HEK293T (cell line): ENCODE data around the gene FOXO1.

Experiments used
- FOXA1 ChIP-seq: fragments of 450-650 bp; IDR thresholded peaks from 2 replicates; pipeline ENCODE4 v1.6.1; 2016; ENCODE audit warnings: mild to moderate bottlenecking
- SP1 ChIP-seq: fragments of 450-650 bp; IDR thresholded peaks from 2 replicates; pipeline ENCODE4 v1.6.1; 2017

DNA sequence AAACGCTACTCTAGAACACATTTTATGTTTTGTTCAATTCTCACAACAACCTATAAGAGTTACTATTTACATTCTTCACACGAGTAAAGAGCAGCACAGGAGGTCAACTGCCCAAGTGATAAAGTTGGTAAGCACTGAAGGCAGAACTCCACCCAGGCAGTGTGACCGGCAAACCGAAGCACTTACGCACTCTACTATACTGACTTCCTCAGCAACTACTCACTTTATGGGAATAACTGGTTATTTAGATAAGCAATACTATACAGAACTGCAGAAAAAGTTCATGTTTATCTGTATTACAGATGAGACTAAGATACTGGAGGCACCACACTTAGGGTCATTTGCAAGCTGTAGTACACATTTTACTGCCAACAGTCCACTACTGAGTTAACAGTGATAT lies 28.8 kb downstream of the FOXO1 start:
- TF ChIP-seq SP1 (no peak), FOXA1 (no peak)
